Colonic mucosa (tissue), 4 donors: Measurements from ENCODE around the gene GPR55. TPM values are rescaled to one million over a fixed set of nuclear protein-coding genes. Genes with fewer than 3 reads are reported as not detected.
"Not testable (repeated sequence)": the region's sequence is repeated elsewhere in the genome, so short reads cannot be mapped to it uniquely, and the experiment has no call there.

Source experiments
- DNase-seq: peaks from one replicate; pipeline ENCODE4 v3.0.0-alpha.2; 2020
- H3K27ac ChIP-seq: fragments of 200-600 bp; one replicate; pipeline ENCODE4 v1.8.0; 2021
- H3K27me3 ChIP-seq: fragments of 200-600 bp; one replicate; pipeline ENCODE4 v1.8.0; 2021
- H3K36me3 ChIP-seq: fragments of 200-600 bp; one replicate; pipeline ENCODE4 v1.8.0; 2021
- H3K4me1 ChIP-seq: fragments of 200-600 bp; one replicate; pipeline ENCODE4 v1.8.0; 2021; ENCODE audit warnings: mild to moderate bottlenecking
- H3K4me3 ChIP-seq: fragments of 200-600 bp; one replicate; pipeline ENCODE4 v1.8.0; 2021
- H3K9ac ChIP-seq, 2 donors: one replicate each; pipeline ENCODE4 v1.7.0; 2013; ENCODE audit warnings: control low read depth in 2 of 2, low read depth in 2 of 2, low read length in 2 of 2
- H3K9me3 ChIP-seq: fragments of 200-600 bp; one replicate; pipeline ENCODE4 v1.8.0; 2021
- CTCF ChIP-seq: fragments of 200-600 bp; IDR thresholded peaks from one replicate; pipeline ENCODE4 v1.8.0; 2022; ENCODE audit warnings: antibody characterized with exemption, mild to moderate bottlenecking
- intact Hi-C: fragments of 100-400 bp; cut with DNase I; formaldehyde crosslinking; loops from one replicate; pipeline ENCODE4 v1.14.1; 2022
- total RNA-seq, 2 donors: library from RNA; stranded (reverse); fragmentation: NEBNext Ultra II Directional in 1 of 2; extraction: Animal tissue kit (Norgen Biotek cat#: 25700) in 1 of 2; gene quantifications; one replicate each; pipeline ENCODE4 v1.2.1, GENCODE V29; 2021
- donor health status: healthy.
- donor health status: DM: no; HTN: no; CAD: no.
- donor health status: DM: no; HTN: no; CAD: no.

The GPR55 gene
- total RNA-seq, 2 donors from 2014 or later, result 0.35 to 1.0 TPM

DNA sequence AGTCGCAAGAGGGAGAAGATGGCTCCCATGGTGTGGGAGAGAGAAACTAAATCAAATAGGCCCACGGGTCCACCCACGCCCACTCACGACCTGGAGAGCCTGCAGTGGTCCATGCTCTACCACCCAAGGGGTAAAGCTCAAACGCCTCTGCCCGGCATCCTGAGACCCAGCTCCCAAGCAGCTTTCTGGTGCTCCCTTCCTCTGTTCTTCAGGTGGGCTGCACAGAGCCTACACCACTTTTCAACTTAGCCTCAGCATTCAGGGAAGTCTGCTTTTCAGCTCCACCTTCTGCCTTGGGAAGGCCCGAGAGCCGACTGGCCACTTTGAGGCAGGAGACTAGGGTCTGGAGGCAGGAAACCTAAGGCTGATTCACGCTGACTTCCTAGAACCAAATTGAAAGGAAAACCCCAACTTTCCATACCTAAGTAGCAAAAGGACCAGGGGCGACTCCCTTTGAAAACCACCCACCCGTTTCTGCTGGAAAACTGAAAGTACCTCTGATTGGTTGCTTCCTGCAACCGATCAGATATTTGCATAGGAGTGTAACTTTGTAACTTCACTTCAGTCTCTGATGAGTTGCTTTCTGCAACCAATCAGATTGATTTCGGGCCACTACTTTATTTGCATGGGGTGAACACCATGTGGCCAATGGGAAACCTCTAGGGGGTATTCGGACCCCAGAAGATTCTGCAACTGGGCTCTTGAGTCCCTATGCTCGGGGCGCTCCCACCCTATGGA, 44.0 kb upstream of the GPR55 start:
- H3K9ac ChIP-seq, result no peak overlapping the region
- H3K9me3 ChIP-seq, result no peaks in the 10 kb centered on the region
- intact Hi-C loops, result no loop called here
- no peak for DNase-seq
- H3K4me1 ChIP-seq, result no peaks in the 10 kb centered on the region
- H3K36me3 ChIP-seq, result no peaks in the 10 kb centered on the region
- H3K27me3 ChIP-seq, result no peaks in the 10 kb centered on the region
- no peak overlapping the region for H3K27ac ChIP-seq
- no peak overlapping the region for H3K4me3 ChIP-seq
- no peak for TF ChIP-seq CTCF

DNA sequence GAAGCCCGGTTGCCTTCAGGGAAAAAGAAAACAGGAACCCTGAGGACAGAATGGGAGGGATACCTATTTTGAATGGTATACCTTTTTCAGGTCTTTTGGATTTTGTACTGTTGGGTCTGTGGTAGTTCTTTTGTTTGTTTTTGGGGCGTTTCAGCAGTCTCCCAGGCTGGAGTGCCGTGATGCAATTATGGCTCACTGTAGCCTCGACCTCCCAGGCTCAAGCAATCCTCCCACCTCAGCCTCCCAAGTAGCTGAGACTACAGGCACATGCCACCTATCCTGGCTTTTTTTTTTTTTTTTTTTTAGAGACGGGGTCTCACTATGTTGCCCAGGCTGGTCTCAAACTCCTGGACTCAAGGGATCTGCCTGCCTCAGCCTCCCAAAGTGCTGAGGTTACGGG, 43.3 kb upstream of the GPR55 start:
- intact Hi-C loops, result not testable (repeated sequence)

DNA sequence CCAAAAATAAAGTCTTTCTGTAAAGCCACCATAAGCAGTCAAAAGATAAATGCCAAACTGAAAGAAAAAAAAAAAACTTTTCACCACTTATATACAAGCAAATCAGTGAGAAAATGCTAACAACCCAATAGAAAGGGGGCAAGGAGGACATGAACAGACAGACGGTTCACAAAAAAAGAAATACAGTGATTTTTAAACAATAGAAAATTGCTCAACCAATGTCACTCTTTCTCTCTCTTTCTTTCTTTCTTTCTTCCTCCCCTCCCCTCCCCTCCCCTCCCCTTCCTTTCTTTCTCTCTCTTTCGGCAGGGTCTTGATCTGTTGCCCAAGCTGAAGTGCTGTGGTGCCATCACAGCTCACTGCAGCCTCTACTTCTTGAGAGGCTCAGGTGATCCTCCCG, 42.1 kb upstream of the GPR55 start:
- Histone ChIP-seq H3K9me3 (no peaks in the 10 kb centered on the region), H3K36me3 (no peaks in the 10 kb centered on the region), H3K27me3 (no peaks in the 10 kb centered on the region), H3K4me1 (no peaks in the 10 kb centered on the region), H3K4me3 (no peak overlapping the region), H3K27ac (no peak overlapping the region), H3K9ac (no peak overlapping the region)
- no peak for DNase-seq
- no peak for TF ChIP-seq CTCF
- intact Hi-C loops, result no loop called here

More for the DNA sequence above, 43.3 kb upstream of the GPR55 start:
- H3K27me3 ChIP-seq, H3K4me1 ChIP-seq, H3K9me3 ChIP-seq, H3K4me3 ChIP-seq, DNase-seq, H3K36me3 ChIP-seq, H3K9ac ChIP-seq, H3K27ac ChIP-seq: not testable (repeated sequence)

DNA sequence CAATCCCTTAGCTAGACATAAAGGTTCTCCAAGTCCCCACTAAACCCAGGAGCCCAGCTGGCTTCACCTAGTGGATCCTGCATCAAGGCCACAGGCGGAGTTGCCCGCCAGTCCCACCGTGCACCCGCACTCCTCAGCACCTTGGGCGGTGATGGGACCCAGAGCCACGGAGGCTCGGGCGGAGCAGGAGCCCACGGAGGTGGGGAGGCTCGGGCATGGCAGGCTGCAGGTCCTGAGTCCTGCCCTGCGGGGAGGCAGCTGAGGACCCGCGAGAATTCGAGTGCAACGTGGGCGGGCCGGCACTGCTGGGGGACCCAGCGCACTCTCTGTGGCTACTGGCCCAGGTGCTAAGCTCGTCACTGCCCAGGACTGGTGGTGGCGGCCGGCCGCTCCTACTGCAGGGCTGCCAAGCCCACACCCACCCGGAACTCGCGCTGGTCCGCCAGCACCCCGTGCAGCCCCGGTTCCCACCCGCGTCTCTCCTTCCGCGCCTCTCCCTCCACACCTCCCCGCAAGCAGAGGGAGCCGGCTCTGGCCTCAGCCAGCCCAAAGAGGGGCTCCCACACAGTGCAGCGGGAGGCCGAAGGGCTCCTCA, 39.2 kb upstream of the GPR55 start:
- no peak for DNase-seq
- Histone ChIP-seq H3K4me3 (no peak overlapping the region), H3K27me3 (no peaks in the 10 kb centered on the region), H3K27ac (no peak overlapping the region), H3K9me3 (no peaks in the 10 kb centered on the region), H3K9ac (no peak overlapping the region), H3K4me1 (no peaks in the 10 kb centered on the region), H3K36me3 (no peaks in the 10 kb centered on the region)
- intact Hi-C loops, result no loop called here
- TF ChIP-seq CTCF, result no peak

DNA sequence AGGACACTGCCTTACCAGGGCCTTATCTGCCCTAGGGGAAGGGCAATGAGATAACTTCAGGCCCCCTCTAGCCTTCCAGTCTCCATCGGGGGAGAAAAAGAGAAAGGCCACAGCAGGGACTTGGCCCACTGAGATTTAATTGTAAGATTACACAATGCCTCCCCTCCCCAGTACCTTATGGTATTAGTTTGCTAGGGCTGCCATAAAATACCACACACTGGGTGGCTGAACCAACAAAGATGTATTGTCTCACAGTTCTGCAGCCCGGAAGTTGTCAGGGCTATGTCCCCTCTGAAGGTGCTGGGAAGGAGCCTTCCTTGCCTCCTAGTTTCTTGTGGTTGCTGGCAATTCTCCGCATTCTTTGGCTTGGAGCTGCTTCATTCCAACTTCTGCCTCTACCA, 36.0 kb upstream of the GPR55 start:
- no peak overlapping the region for H3K4me3 ChIP-seq
- intact Hi-C loops, result no loop called here
- H3K27ac ChIP-seq, result no peak overlapping the region
- no peak overlapping the region for H3K9ac ChIP-seq
- peak; percentile 56 for DNase-seq
- H3K4me1 ChIP-seq, result no peaks in the 10 kb centered on the region
- H3K36me3 ChIP-seq, result no peaks in the 10 kb centered on the region
- no peaks in the 10 kb centered on the region for H3K9me3 ChIP-seq
- TF ChIP-seq CTCF, result no peak
- H3K27me3 ChIP-seq, result no peaks in the 10 kb centered on the region

DNA sequence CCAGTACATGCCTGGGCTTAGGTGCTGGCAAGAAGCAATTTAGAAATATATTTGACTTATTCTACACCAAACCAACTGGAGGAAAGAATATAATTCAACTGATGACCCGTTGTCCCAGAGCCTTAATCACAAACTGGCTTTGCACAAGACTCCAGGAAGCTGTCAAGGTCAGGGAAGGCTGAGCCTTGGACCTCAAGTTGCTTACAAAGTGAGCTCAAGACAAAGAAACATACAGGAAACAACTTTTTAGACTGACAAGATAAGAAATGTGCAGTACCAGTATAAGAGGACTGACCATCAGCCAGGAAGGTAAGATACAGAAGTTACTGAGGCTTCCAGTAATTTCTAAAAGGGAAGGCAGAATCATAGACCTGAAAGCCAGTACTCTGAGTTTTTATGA, 35.0 kb upstream of the GPR55 start:
- H3K27me3 ChIP-seq, result no peaks in the 10 kb centered on the region
- TF ChIP-seq CTCF, result no peak

More for the DNA sequence above, 35.0 kb upstream of the GPR55 start:
- Histone ChIP-seq H3K27ac (no peak overlapping the region), H3K4me1 (no peaks in the 10 kb centered on the region), H3K9me3 (no peaks in the 10 kb centered on the region), H3K4me3 (no peak overlapping the region), H3K36me3 (no peaks in the 10 kb centered on the region), H3K9ac (no peak overlapping the region)
- intact Hi-C loops, result no loop called here
- DNase-seq, result peak; percentile 47
